GM12878 (cell line): ENCODE results near the gene GRK5.
"Not testable (repeated sequence)": the region's sequence is repeated elsewhere in the genome, so short reads cannot be mapped to it uniquely, and the experiment has no call there.

Experiments
- CHD4 ChIP-seq: fragments of 200-600 bp; sonication (generic); IDR thresholded peaks from 2 replicates; pipeline ENCODE4 v1.6.1; 2016; ENCODE audit warnings: mild to moderate bottlenecking
- CTCF ChIP-seq, 3 experiments: IDR thresholded peaks in 2 of 3; conservative IDR thresholded peaks in 1 of 3; 2 replicates each; pipeline ENCODE4 v1.5.1; 2011; ENCODE audit warnings: low read depth in 3 of 3, low read length in 3 of 3, mild to moderate bottlenecking in 3 of 3, control low read depth in 2 of 3, moderate library complexity in 2 of 3, inconsistent platforms in 1 of 3, mixed read lengths in 1 of 3; ENCODE audit not compliant: control insufficient read depth in 2 of 3, insufficient read depth in 1 of 3; ENCODE audit errors: extremely low read depth in 1 of 3
- ELK1 ChIP-seq: IDR thresholded peaks from 2 replicates; pipeline ENCODE4 v1.6.1; 2012; ENCODE audit warnings: low read depth, low read length, improper control_type of control experiment
- EZH2 ChIP-seq: IDR thresholded peaks from 2 replicates; pipeline ENCODE4 v1.6.1; 2012; ENCODE audit warnings: low read depth, mild to moderate bottlenecking, control low read depth, inconsistent platforms, low read length, borderline replicate concordance; ENCODE audit not compliant: control insufficient read depth
- GATAD2B ChIP-seq: fragments of 450-650 bp; conservative IDR thresholded peaks from 2 replicates; pipeline ENCODE4 v1.6.1; 2017; ENCODE audit warnings: low read depth, mild to moderate bottlenecking, moderate library complexity
- NBN ChIP-seq: fragments of 450-650 bp; IDR thresholded peaks from 2 replicates; pipeline ENCODE4 v1.6.1; 2016
- RELA ChIP-seq: fragments of 450-650 bp; IDR thresholded peaks from 2 replicates; pipeline ENCODE4 v1.8.0; 2014; ENCODE audit warnings: borderline replicate concordance; ENCODE audit not compliant: partially characterized antibody
- TF ChIP-seq, protein P1 (sequence below): IDR thresholded peaks from 2 replicates; pipeline ENCODE4 v1.6.1; 2011; ENCODE audit warnings: low read depth, low read length, improper control_type of control experiment, borderline replicate concordance
- TF ChIP-seq, protein P2 (sequence below): fragments of 450-650 bp; IDR thresholded peaks from 2 replicates; pipeline ENCODE4 v1.6.1; 2017; ENCODE audit warnings: mild to moderate bottlenecking, moderate library complexity

GRCh38 chr10:119261016-119261415 lies 53.6 kb downstream of the GRK5 start:
- TF ChIP-seq, protein P1, sequence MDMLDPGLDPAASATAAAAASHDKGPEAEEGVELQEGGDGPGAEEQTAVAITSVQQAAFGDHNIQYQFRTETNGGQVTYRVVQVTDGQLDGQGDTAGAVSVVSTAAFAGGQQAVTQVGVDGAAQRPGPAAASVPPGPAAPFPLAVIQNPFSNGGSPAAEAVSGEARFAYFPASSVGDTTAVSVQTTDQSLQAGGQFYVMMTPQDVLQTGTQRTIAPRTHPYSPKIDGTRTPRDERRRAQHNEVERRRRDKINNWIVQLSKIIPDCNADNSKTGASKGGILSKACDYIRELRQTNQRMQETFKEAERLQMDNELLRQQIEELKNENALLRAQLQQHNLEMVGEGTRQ = not testable (repeated sequence)
- not testable (repeated sequence) for TF ChIP-seq CHD4; RELA; GATAD2B; CTCF (IDR thresholded peaks at IDR 0.05 in 2 of 3, conservative IDR thresholded peaks at IDR 0.05 in 1 of 3; ENCODE audit: control insufficient read depth in 2 of 3, extremely low read depth in 1 of 3, insufficient read depth in 1 of 3, low read depth in 3 of 3, low read length in 3 of 3); ELK1; NBN; EZH2
- TF ChIP-seq, protein P2, sequence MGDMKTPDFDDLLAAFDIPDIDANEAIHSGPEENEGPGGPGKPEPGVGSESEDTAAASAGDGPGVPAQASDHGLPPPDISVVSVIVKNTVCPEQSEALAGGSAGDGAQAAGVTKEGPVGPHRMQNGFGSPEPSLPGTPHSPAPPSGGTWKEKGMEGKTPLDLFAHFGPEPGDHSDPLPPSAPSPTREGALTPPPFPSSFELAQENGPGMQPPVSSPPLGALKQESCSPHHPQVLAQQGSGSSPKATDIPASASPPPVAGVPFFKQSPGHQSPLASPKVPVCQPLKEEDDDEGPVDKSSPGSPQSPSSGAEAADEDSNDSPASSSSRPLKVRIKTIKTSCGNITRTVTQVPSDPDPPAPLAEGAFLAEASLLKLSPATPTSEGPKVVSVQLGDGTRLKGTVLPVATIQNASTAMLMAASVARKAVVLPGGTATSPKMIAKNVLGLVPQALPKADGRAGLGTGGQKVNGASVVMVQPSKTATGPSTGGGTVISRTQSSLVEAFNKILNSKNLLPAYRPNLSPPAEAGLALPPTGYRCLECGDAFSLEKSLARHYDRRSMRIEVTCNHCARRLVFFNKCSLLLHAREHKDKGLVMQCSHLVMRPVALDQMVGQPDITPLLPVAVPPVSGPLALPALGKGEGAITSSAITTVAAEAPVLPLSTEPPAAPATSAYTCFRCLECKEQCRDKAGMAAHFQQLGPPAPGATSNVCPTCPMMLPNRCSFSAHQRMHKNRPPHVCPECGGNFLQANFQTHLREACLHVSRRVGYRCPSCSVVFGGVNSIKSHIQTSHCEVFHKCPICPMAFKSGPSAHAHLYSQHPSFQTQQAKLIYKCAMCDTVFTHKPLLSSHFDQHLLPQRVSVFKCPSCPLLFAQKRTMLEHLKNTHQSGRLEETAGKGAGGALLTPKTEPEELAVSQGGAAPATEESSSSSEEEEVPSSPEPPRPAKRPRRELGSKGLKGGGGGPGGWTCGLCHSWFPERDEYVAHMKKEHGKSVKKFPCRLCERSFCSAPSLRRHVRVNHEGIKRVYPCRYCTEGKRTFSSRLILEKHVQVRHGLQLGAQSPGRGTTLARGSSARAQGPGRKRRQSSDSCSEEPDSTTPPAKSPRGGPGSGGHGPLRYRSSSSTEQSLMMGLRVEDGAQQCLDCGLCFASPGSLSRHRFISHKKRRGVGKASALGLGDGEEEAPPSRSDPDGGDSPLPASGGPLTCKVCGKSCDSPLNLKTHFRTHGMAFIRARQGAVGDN = not testable (repeated sequence)
